HUES6 (cell line): ENCODE results near the gene KCMF1.
A peak's percentile ranks its signal among the peaks of the same experiment; 100 is the strongest.

ENCODE experiments used
- H3K27ac ChIP-seq: 2 replicates; pipeline ENCODE4 v1.7.0; 2013; ENCODE audit warnings: low read depth, mild to moderate bottlenecking, low read length, inconsistent platforms
- H3K27me3 ChIP-seq: 2 replicates; pipeline ENCODE4 v1.6.1; 2013; ENCODE audit warnings: low read length; ENCODE audit not compliant: control insufficient read depth, insufficient read depth
- H3K36me3 ChIP-seq: 2 replicates; pipeline ENCODE4 v1.6.1; 2013; ENCODE audit warnings: low read length; ENCODE audit not compliant: control insufficient read depth, insufficient read depth
- H3K4me1 ChIP-seq: 2 replicates; pipeline ENCODE4 v1.6.1; 2013; ENCODE audit warnings: low read length; ENCODE audit not compliant: control insufficient read depth, insufficient read depth
- H3K4me3 ChIP-seq: 2 replicates; pipeline ENCODE4 v1.5.1; 2013; ENCODE audit warnings: low read depth, low read length
- H3K9ac ChIP-seq: one replicate; pipeline ENCODE4 v1.6.1; 2013; ENCODE audit warnings: mild to moderate bottlenecking, low read length
- H3K9me3 ChIP-seq: 2 replicates; pipeline ENCODE4 v1.6.1; 2013; ENCODE audit warnings: low read depth, low read length; ENCODE audit not compliant: control insufficient read depth, insufficient read depth

KCMF1 gene

GRCh38 chr2:84970868-84971509 lies at the start of gene KCMF1:
TSS of gene KCMF1 (plus strand) at chr2:84971161. CDS start at chr2:84971452, 291 bp downstream.
- Histone ChIP-seq H3K27me3 (no peaks in the 10 kb centered on the region), H3K4me3 (peak within 1 kb of the TSS; percentile 80), H3K36me3 (peaks cover 13% of the 10 kb centered on the region), H3K4me1 (peaks cover 9% of the 10 kb centered on the region), H3K9me3 (no peaks in the 10 kb centered on the region), H3K9ac (peak within 1 kb of the TSS; percentile 95), H3K27ac (peak within 1 kb of the TSS; percentile 94)

- no peak overlapping the region for H3K9ac ChIP-seq
- no peak overlapping the region for H3K4me3 ChIP-seq
- H3K27ac ChIP-seq: no peak overlapping the region
- peaks cover 19% of the 10 kb centered on the region for H3K4me1 ChIP-seq
- peaks cover 5% of the 10 kb centered on the region; the same call in 1 of the 2 replicates for H3K27me3 ChIP-seq
- H3K9me3 ChIP-seq: no peaks in the 10 kb centered on the region
- H3K36me3 ChIP-seq: no peaks in the 10 kb centered on the region
Measured at GRCh38 chr2:84923009-84923408, 48.0 kb upstream of the KCMF1 start.

- H3K9me3 ChIP-seq: no peaks in the 10 kb centered on the region
- H3K27me3 ChIP-seq: peaks cover 5% of the 10 kb centered on the region; the same call in 1 of the 2 replicates
- peaks cover 19% of the 10 kb centered on the region for H3K4me1 ChIP-seq
- no peak overlapping the region for H3K4me3 ChIP-seq
- no peaks in the 10 kb centered on the region for H3K36me3 ChIP-seq
- H3K9ac ChIP-seq: no peak overlapping the region
- no peak overlapping the region for H3K27ac ChIP-seq
Measured at GRCh38 chr2:84924173-84925106, 46.5 kb upstream of the KCMF1 start.

- no peak overlapping the region for H3K4me3 ChIP-seq
- H3K4me1 ChIP-seq: peaks cover 13% of the 10 kb centered on the region
- H3K27ac ChIP-seq: no peak overlapping the region
- H3K9me3 ChIP-seq: no peaks in the 10 kb centered on the region
- H3K27me3 ChIP-seq: peaks cover 5% of the 10 kb centered on the region; the same call in 1 of the 2 replicates
- no peaks in the 10 kb centered on the region for H3K36me3 ChIP-seq
- H3K9ac ChIP-seq: no peak overlapping the region
Measured at GRCh38 chr2:84925336-84925723, 45.6 kb upstream of the KCMF1 start.

- Histone ChIP-seq H3K27me3 (peaks cover 5% of the 10 kb centered on the region; the same call in 1 of the 2 replicates), H3K9ac (peak overlapping the region; percentile 2), H3K9me3 (no peaks in the 10 kb centered on the region), H3K27ac (no peak overlapping the region), H3K36me3 (no peaks in the 10 kb centered on the region), H3K4me3 (peak overlapping the region; percentile 67), H3K4me1 (peaks cover 11% of the 10 kb centered on the region; the same call in 1 of the 2 replicates)
Measured at GRCh38 chr2:84925724-84926376, 45.1 kb upstream of the KCMF1 start.

- no peak overlapping the region for H3K9ac ChIP-seq
- no peaks in the 10 kb centered on the region for H3K36me3 ChIP-seq
- H3K27ac ChIP-seq: no peak overlapping the region
- peaks cover 5% of the 10 kb centered on the region; the same call in 1 of the 2 replicates for H3K27me3 ChIP-seq
- H3K9me3 ChIP-seq: no peaks in the 10 kb centered on the region
- no peak overlapping the region for H3K4me3 ChIP-seq
- H3K4me1 ChIP-seq: peaks cover 11% of the 10 kb centered on the region; the same call in 1 of the 2 replicates
Measured at GRCh38 chr2:84927275-84927627, 43.7 kb upstream of the KCMF1 start.

GRCh38 chr2:84931384-84931821 lies 39.6 kb upstream of the KCMF1 start:
- no peak overlapping the region for H3K27ac ChIP-seq
- H3K4me1 ChIP-seq: peaks cover 3% of the 10 kb centered on the region; the same call in 1 of the 2 replicates
- H3K27me3 ChIP-seq: peaks cover 2% of the 10 kb centered on the region; the same call in 1 of the 2 replicates
- H3K4me3 ChIP-seq: no peak overlapping the region
- H3K36me3 ChIP-seq: no peaks in the 10 kb centered on the region
- no peaks in the 10 kb centered on the region for H3K9me3 ChIP-seq
- H3K9ac ChIP-seq: no peak overlapping the region

- H3K27ac ChIP-seq: no peak overlapping the region
- H3K36me3 ChIP-seq: no peaks in the 10 kb centered on the region
- no peaks in the 10 kb centered on the region for H3K27me3 ChIP-seq
- H3K4me1 ChIP-seq: peaks cover 16% of the 10 kb centered on the region
- no peak overlapping the region for H3K4me3 ChIP-seq
- H3K9me3 ChIP-seq: no peaks in the 10 kb centered on the region
- no peak overlapping the region for H3K9ac ChIP-seq
Measured at GRCh38 chr2:84938194-84938879, 32.6 kb upstream of the KCMF1 start.

- no peak overlapping the region for H3K9ac ChIP-seq
Measured at GRCh38 chr2:84939426-84940087, 31.4 kb upstream of the KCMF1 start.

GRCh38 chr2:84940088-84940470 lies 30.9 kb upstream of the KCMF1 start:
- H3K4me1 ChIP-seq: peaks cover 16% of the 10 kb centered on the region
- no peak overlapping the region for H3K4me3 ChIP-seq
- H3K27ac ChIP-seq: no peak overlapping the region
- H3K36me3 ChIP-seq: no peaks in the 10 kb centered on the region
- H3K9ac ChIP-seq: no peak overlapping the region
- no peaks in the 10 kb centered on the region for H3K27me3 ChIP-seq
- no peaks in the 10 kb centered on the region for H3K9me3 ChIP-seq

More at GRCh38 chr2:84939426-84940087, 31.4 kb upstream of the KCMF1 start:
- Histone ChIP-seq H3K4me3 (no peak overlapping the region), H3K27ac (0 out of 2 replicates have a peak overlapping the region, but pooled peaks have one; percentile 7), H3K4me1 (peaks cover 16% of the 10 kb centered on the region), H3K27me3 (no peaks in the 10 kb centered on the region), H3K9me3 (no peaks in the 10 kb centered on the region), H3K36me3 (no peaks in the 10 kb centered on the region)
